Small intestine (tissue), 16 donors: ENCODE results near the gene CBLIF. TPM values are rescaled to one million over a fixed set of nuclear protein-coding genes. Genes with fewer than 3 reads are reported as not detected.
"Not testable (repeated sequence)": the region's sequence is repeated elsewhere in the genome, so short reads cannot be mapped to it uniquely, and the experiment has no call there.

Experiments
- DNase-seq, 2 donors: peaks; one replicate each; pipeline versions ENCODE4 v3.0.0 to v3.0.0-alpha.2; 2013
- FAIRE-seq: peaks from 2 replicates; lab custom pipeline; 2012; peaks lifted over from hg19 to GRCh38; lab: Jason Lieb, UNC
- H3K27ac ChIP-seq, 3 donors: one replicate each; pipeline ENCODE4 v1.5.1; 2013; ENCODE audit warnings: low read length in 2 of 3, mild to moderate bottlenecking in 2 of 3, control low read depth in 1 of 3, inconsistent platforms in 1 of 3, low read depth in 1 of 3, moderate library complexity in 1 of 3
- H3K27me3 ChIP-seq, 3 donors: one replicate each; pipeline ENCODE4 v1.6.1; 2013; ENCODE audit warnings: low read length in 3 of 3, inconsistent platforms in 1 of 3; ENCODE audit not compliant: control insufficient read depth in 3 of 3, insufficient read depth in 3 of 3
- H3K36me3 ChIP-seq, 3 donors: one replicate each; pipeline ENCODE4 v1.6.1; 2013; ENCODE audit warnings: low read length in 3 of 3, inconsistent platforms in 1 of 3, low read depth in 1 of 3, mild to moderate bottlenecking in 1 of 3, moderate library complexity in 1 of 3; ENCODE audit not compliant: control insufficient read depth in 3 of 3, insufficient read depth in 2 of 3
- H3K4me1 ChIP-seq, 3 donors: one replicate each; pipeline ENCODE4 v1.6.1; 2013; ENCODE audit warnings: low read length in 2 of 3, inconsistent platforms in 1 of 3, low read depth in 1 of 3, mild to moderate bottlenecking in 1 of 3, moderate library complexity in 1 of 3; ENCODE audit not compliant: control insufficient read depth in 3 of 3, insufficient read depth in 2 of 3
- H3K4me3 ChIP-seq, 3 donors: one replicate each; pipeline ENCODE4 v1.5.1; 2013; ENCODE audit warnings: low read length in 3 of 3, control low read depth in 1 of 3, inconsistent platforms in 1 of 3, low read depth in 1 of 3, mild to moderate bottlenecking in 1 of 3, moderate library complexity in 1 of 3
- H3K9me3 ChIP-seq, 2 donors: one replicate each; pipeline ENCODE4 v1.6.1; 2013; ENCODE audit warnings: low read depth in 1 of 2, low read length in 1 of 2; ENCODE audit not compliant: control insufficient read depth in 2 of 2, insufficient read depth in 1 of 2
- WGBS, 3 donors: extraction: QIAGEN DNeasy Blood & Tissue Kit; methylation state at CpG; one replicate each; pipeline ENCODE4 v1.1.7; 2013; 5-methylcytosine and 5-hydroxymethylcytosine counted together
- long read RNA-seq, 10 donors: transcript quantifications; one replicate each; lab custom pipeline, GENCODE V29; 2026
- polyA plus RNA-seq, 4 donors: library from polyadenylated mRNA; stranded (reverse) in 3 of 4; unstranded in 1 of 4; fragments of 200-250 nt in 3 of 4; fragments of 120-200 nt in 1 of 4; gene quantifications; one replicate each; pipeline versions ENCODE4 v1.2.1 to v1.2.3, GENCODE V29; 2013
- donor health status: healthy with polysubstance abuse.
- donor health status: control.
- donor health status: control.
- donor health status: Bipolar disorder and iron deficiency.
- donor health status: healthy.

Gene CBLIF
- 1 to 10 TPM in 1 of 4 donors, under 1 TPM in 1, not detected in 2; 0.13 to 2.1 TPM for polyA plus RNA-seq
- long read RNA-seq, donor 1 = 0 reads
- long read RNA-seq, donor 2, partial matches to known transcripts = 0 of 1 reads
- long read RNA-seq, donor 2, other reads (novel, unspliced or antisense) = 0 of 1 reads
- long read RNA-seq, donor 3 = 0 reads
- long read RNA-seq, donor 4 = 0 reads
- long read RNA-seq, donor 5 = 0 reads
- long read RNA-seq, donor 6, partial matches to known transcripts = 0 of 2 reads
- long read RNA-seq, donor 6, other reads (novel, unspliced or antisense) = 0 of 2 reads
- long read RNA-seq, donor 7 = 0 reads
- long read RNA-seq, donor 8 = 0 reads
- long read RNA-seq, donor 9 = 0 reads
- long read RNA-seq, donor 10 = 0 reads

- no peak within 1 kb of the TSS for H3K27ac ChIP-seq
- no peak within 1 kb of the TSS for H3K4me3 ChIP-seq
- no peaks in the 10 kb centered on the region for H3K27me3 ChIP-seq
- no peaks in the 10 kb centered on the region for H3K36me3 ChIP-seq
- DNase-seq = no peak
- H3K9me3 ChIP-seq = no peaks in the 10 kb centered on the region
- peaks cover 0 to 11% (median 2%) of the 10 kb centered on the region in 3 donors for H3K4me1 ChIP-seq
- no peak for FAIRE-seq
- 63 to 74% (median 70%) methylated on average over 4 of the region's 4 CpGs for WGBS, 3 donors
Measured at GRCh38 chr11:59845399-59845798, at the start of gene CBLIF. Gene CBLIF, minus strand, starts transcription at chr11:59845499. Its CDS starts 46 bp downstream, at chr11:59845453.

DNA sequence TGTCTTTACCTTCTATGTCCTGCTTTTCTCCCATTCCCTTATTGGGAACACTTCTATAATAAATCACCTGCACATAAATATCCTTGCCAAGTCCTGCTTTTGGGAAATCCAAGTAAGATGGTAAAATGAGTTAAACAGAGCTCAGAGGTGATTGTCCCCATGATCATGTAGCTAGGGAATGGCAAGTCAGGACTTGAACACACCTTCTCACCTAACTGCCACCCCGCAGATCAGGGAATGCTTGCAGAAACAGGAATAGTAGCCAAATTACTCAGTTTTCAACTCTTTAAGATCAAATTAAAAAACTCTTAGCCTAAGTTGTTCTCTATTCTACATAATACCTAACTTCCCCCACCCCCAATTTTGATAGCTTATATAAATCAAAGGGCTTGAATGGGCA lies 49.3 kb upstream of the CBLIF start:
- FAIRE-seq (no peak), DNase-seq (no peak)
- WGBS, 3 donors = 84 to 91% (median 89%) methylated on average over 1 of the region's 1 CpG
- H3K4me1 ChIP-seq = no peaks in the 10 kb centered on the region
- H3K4me3 ChIP-seq = no peak overlapping the region
- H3K9me3 ChIP-seq = peaks cover 0 to 4% of the 10 kb centered on the region in 2 donors
- no peaks in the 10 kb centered on the region for H3K27me3 ChIP-seq
- H3K36me3 ChIP-seq = no peaks in the 10 kb centered on the region
- H3K27ac ChIP-seq = no peak overlapping the region

DNA sequence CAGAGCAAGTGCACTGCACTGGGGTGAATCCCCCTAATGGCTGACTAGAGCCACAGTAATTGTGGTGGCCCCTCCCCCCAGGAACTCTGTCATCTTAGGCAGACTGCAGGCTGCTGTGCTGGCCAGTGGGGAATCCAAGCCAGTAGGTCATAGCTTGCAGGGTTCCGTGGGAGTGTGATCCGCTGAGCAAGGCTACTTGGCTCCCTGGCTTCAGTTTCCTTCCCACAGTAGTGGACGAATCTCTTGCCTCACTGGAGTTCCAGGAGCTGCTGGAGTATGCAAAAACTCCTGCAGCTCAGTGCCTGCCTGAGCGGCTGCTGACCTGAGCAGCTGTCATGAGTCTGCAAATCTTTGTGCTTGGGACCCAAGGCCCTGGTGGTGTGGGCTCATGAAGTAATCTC lies 46.5 kb upstream of the CBLIF start:
- 70 to 93% (median 78%) methylated on average over 4 of the region's 4 CpGs for WGBS, 3 donors

GRCh38 chr11:59887156-59887555 lies 41.9 kb upstream of the CBLIF start:
- not testable (repeated sequence) for H3K27me3 ChIP-seq, H3K4me3 ChIP-seq, FAIRE-seq, H3K27ac ChIP-seq, H3K36me3 ChIP-seq, H3K9me3 ChIP-seq, H3K4me1 ChIP-seq, DNase-seq

More for the DNA sequence above, 46.5 kb upstream of the CBLIF start:
- FAIRE-seq (no peak), DNase-seq (no peak)
- no peaks in the 10 kb centered on the region for H3K27me3 ChIP-seq
- H3K36me3 ChIP-seq = no peaks in the 10 kb centered on the region
- no peaks in the 10 kb centered on the region for H3K9me3 ChIP-seq
- no peak overlapping the region for H3K4me3 ChIP-seq
- H3K27ac ChIP-seq = no peak overlapping the region
- no peaks in the 10 kb centered on the region for H3K4me1 ChIP-seq

DNA sequence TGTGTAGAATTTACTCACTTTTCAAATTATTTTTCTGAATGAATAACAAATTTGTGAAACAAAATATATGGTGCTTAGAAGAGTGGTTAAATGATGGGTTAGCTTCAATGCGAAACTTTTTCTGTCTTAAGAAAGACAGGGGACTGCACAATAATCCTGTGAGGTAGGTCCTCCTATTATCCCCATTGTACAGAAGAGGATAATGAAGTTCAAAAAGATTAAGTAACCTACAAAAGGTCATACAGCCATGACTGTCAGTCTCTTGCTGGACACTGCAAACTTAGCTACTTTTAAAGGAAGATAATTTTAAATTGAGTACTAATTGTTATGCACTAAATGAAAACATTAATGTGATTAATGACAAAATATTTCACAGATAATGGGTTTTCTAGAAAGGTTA lies 38.3 kb upstream of the CBLIF start:
- Histone ChIP-seq H3K9me3 (peaks cover 0 to 3% of the 10 kb centered on the region in 2 donors), H3K4me1 (no peaks in the 10 kb centered on the region), H3K27me3 (no peaks in the 10 kb centered on the region), H3K36me3 (no peaks in the 10 kb centered on the region), H3K27ac (no peak overlapping the region), H3K4me3 (no peak overlapping the region)
- FAIRE-seq (no peak), DNase-seq (no peak)
- 91 to 95% (median 91%) methylated on average over 1 of the region's 1 CpG for WGBS, 3 donors

DNA sequence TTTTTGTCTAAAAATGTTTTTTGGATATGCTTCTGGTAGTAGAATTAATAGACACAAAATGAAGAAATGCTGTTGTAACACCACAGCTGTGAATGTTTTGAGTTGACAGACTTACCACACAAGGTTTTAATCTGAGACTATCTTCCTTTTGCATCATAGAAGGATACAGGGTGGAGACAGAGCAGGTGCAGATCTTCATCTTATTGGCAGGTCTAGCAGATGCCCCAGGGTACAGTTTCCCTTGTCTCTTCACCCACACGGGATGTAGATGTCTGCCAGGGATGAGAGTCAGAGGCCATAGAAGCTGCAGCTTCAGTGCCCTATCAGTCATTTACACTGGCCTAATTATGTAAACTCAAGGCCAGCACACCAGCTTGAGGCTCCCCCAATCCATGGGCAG lies 34.3 kb upstream of the CBLIF start:
- Histone ChIP-seq H3K27ac (no peak overlapping the region), H3K27me3 (peaks cover 0 to 3% (median 0%) of the 10 kb centered on the region in 3 donors), H3K36me3 (no peaks in the 10 kb centered on the region), H3K4me3 (no peak overlapping the region), H3K9me3 (no peaks in the 10 kb centered on the region), H3K4me1 (no peaks in the 10 kb centered on the region)
- FAIRE-seq (no peak), DNase-seq (no peak)
- 64 to 79% (median 71%) methylated on average over 1 of the region's 1 CpG for WGBS, 3 donors

DNA sequence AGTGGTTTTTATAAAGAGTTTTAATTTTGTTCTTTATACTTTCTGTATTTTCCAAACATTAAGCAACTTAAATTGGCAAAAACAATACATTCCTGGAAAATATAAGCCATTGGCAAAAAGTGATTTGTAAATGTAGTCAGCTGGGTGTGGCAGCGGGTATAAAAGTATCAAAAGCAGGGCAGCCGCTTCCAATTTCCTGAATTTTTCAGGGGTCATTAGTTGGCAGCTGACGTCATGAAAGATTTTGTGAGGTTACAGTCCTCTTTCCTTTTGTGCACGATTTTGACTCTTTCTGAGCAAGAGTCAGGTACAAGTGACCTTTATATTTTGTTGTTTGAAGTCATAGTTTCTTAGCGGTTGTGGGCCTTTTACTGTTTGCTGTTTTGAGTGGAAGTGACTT lies 33.3 kb upstream of the CBLIF start, which contains the start of gene OOSP3:
Gene OOSP3 (plus strand): TSS at position 208 of the 400 bp plus-strand sequence. CDS start 27 bp downstream, at position 235.
- Histone ChIP-seq H3K27me3 (peaks cover 0 to 3% (median 0%) of the 10 kb centered on the region in 3 donors), H3K4me3 (no peak within 1 kb of the TSS), H3K4me1 (no peaks in the 10 kb centered on the region), H3K9me3 (no peaks in the 10 kb centered on the region), H3K36me3 (no peaks in the 10 kb centered on the region), H3K27ac (no peak within 1 kb of the TSS)
- no peak for FAIRE-seq
- DNase-seq = no peak
- WGBS, 3 donors = 75 to 76% (median 76%) methylated on average over 5 of the region's 5 CpGs

DNA sequence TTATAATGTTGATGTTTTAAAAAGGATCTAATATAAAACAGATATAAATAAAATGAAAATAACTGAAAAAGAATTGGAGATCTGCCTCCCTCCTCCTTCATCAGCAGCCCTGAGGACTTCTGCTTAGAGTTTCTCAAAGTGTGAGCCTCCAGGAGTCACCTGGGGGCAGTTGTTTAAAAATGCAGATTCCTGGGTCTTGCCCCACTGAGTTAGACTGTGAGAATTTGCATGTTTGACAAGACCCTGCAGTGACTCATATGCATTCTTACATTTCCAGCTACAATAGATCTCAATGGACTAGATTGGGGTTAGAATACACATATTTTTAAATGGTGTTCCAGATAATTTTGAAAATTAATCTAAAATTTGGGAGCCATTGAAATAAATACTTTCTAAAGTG lies 32.5 kb upstream of the CBLIF start:
- Histone ChIP-seq H3K4me1 (no peaks in the 10 kb centered on the region), H3K9me3 (no peaks in the 10 kb centered on the region), H3K27me3 (peaks cover 0 to 3% (median 0%) of the 10 kb centered on the region in 3 donors), H3K27ac (no peak overlapping the region), H3K4me3 (no peak overlapping the region), H3K36me3 (no peaks in the 10 kb centered on the region)
- FAIRE-seq = no peak
- DNase-seq = no peak

DNA sequence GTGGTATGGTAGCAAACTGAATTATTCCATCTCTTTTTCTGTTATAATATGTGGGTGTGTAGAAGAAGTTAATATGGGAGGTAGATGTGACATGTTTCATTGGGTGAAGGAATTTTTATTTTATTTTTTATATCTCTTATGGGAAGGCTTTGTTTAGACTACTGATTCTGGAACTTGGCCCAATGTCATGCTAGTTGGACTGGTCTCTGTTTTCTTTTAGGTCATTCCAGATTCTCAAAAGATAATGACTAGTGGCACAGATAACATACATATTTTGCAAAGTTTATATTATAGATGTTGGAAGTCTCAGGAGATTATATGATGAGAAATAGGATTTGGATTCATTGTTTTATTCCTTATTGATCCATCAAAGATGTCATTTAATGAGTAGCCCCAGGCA lies 32.0 kb upstream of the CBLIF start:
- Histone ChIP-seq H3K4me3 (no peak overlapping the region), H3K27ac (no peak overlapping the region), H3K27me3 (peaks cover 0 to 3% (median 0%) of the 10 kb centered on the region in 3 donors), H3K36me3 (no peaks in the 10 kb centered on the region), H3K4me1 (no peaks in the 10 kb centered on the region), H3K9me3 (no peaks in the 10 kb centered on the region)
- FAIRE-seq (no peak), DNase-seq (no peak)
